Stimulated activated CD4-positive, alpha-beta T cell treated with anti-CD3 and anti-CD28 coated beads, Interleukin-4, amount 100 ng/mL, for 48 hours (primary cell): ENCODE measurements around the gene RELT.

Experiments used
- DNase-seq, 2 donors: peaks; one replicate each; pipeline ENCODE4 v3.0.0-alpha.2; 2020; ENCODE audit warnings: low read depth in 2 of 2

Gene RELT

GRCh38 chr11:73402834-73403185, 26.6 kb downstream of the RELT start:
- DNase-seq: no peak

GRCh38 chr11:73403541-73403940, 27.3 kb downstream of the RELT start:
- no peak for DNase-seq

GRCh38 chr11:73404048-73404447, 27.8 kb downstream of the RELT start:
- DNase-seq: no peak

GRCh38 chr11:73404506-73405145, 28.4 kb downstream of the RELT start:
- no peak for DNase-seq

- no peak for DNase-seq
Measured at GRCh38 chr11:73405146-73405510, 28.9 kb downstream of the RELT start.

- DNase-seq: no peak
Measured at GRCh38 chr11:73406131-73406530, 29.9 kb downstream of the RELT start.

GRCh38 chr11:73406619-73407018, 30.4 kb downstream of the RELT start:
- DNase-seq: no peak

- no peak for DNase-seq
Measured at GRCh38 chr11:73409431-73409830, 33.2 kb downstream of the RELT start.

- DNase-seq: no peak
Measured at GRCh38 chr11:73410627-73411026, 34.4 kb downstream of the RELT start.

- DNase-seq: no peak
Measured at GRCh38 chr11:73411031-73411430, 34.8 kb downstream of the RELT start.

- no peak for DNase-seq
Measured at GRCh38 chr11:73412308-73412707, 36.1 kb downstream of the RELT start.

GRCh38 chr11:73413256-73413655, 37.1 kb downstream of the RELT start:
- no peak for DNase-seq

GRCh38 chr11:73414977-73415651, 38.9 kb downstream of the RELT start:
- DNase-seq: no peak

GRCh38 chr11:73415854-73416615, 39.8 kb downstream of the RELT start:
- DNase-seq: no peak

GRCh38 chr11:73416786-73417185, 40.6 kb downstream of the RELT start:
- no peak for DNase-seq

- DNase-seq: no peak
Measured at GRCh38 chr11:73420136-73420535, 43.9 kb downstream of the RELT start.

- DNase-seq: no peak
Measured at GRCh38 chr11:73422886-73423285, 46.7 kb downstream of the RELT start.

- no peak for DNase-seq
Measured at GRCh38 chr11:73423506-73423905, 47.3 kb downstream of the RELT start.

GRCh38 chr11:73425108-73425507, 48.9 kb downstream of the RELT start:
- no peak for DNase-seq

GRCh38 chr11:73426219-73426850, 50.1 kb downstream of the RELT start:
- DNase-seq: no peak

- no peak for DNase-seq
Measured at GRCh38 chr11:73428227-73428626, 52.0 kb downstream of the RELT start.

- DNase-seq: no peak
Measured at GRCh38 chr11:73428699-73429098, 52.5 kb downstream of the RELT start.
